Activated naive CD4-positive, alpha-beta T cell treated with Interleukin-2 at 50 U/mL for 16 hours (primary cell): ENCODE results near the gene FBP1.
A peak's percentile ranks its signal among the peaks of the same experiment; 100 is the strongest.
"Not testable (repeated sequence)": the region's sequence is repeated elsewhere in the genome, so short reads cannot be mapped to it uniquely, and the experiment has no call there.

ENCODE experiments used
- DNase-seq: peaks from one replicate; pipeline ENCODE4 v3.0.0-alpha.2; 2020

The FBP1 gene

GRCh38 chr9:94611638-94612068, 27.7 kb downstream of the FBP1 start:
- peak; percentile 42 for DNase-seq

- no peak for DNase-seq
Measured at GRCh38 chr9:94610181-94610606, 29.1 kb downstream of the FBP1 start.

GRCh38 chr9:94607423-94607691, 32.0 kb downstream of the FBP1 start:
- no peak for DNase-seq

- DNase-seq: no peak
Measured at GRCh38 chr9:94606646-94607422, 32.5 kb downstream of the FBP1 start.

- DNase-seq: peak; percentile 69
Measured at GRCh38 chr9:94603259-94604160, 35.8 kb downstream of the FBP1 start.

GRCh38 chr9:94602666-94603065, 36.7 kb downstream of the FBP1 start:
- no peak for DNase-seq

GRCh38 chr9:94600715-94601114, 38.6 kb downstream of the FBP1 start:
- DNase-seq: no peak

GRCh38 chr9:94600258-94600657, 39.1 kb downstream of the FBP1 start:
- no peak for DNase-seq

- no peak for DNase-seq
Measured at GRCh38 chr9:94599102-94599501, 40.2 kb downstream of the FBP1 start.

- no peak for DNase-seq
Measured at GRCh38 chr9:94593459-94594345, 45.6 kb downstream of the FBP1 start, which contains the start of gene FBP2. Gene FBP2, minus strand, starts transcription at chr9:94593824. Its CDS starts 98 bp downstream, at chr9:94593726.

GRCh38 chr9:94592683-94593082, 46.6 kb downstream of the FBP1 start:
- DNase-seq: not testable (repeated sequence)

GRCh38 chr9:94591876-94592275, 47.4 kb downstream of the FBP1 start:
- no peak for DNase-seq

GRCh38 chr9:94591046-94591545, 48.2 kb downstream of the FBP1 start:
- not testable (repeated sequence) for DNase-seq

GRCh38 chr9:94588681-94589080, 50.6 kb downstream of the FBP1 start:
- no peak for DNase-seq

- DNase-seq: no peak
Measured at GRCh38 chr9:94586814-94587213, 52.5 kb downstream of the FBP1 start.

- no peak for DNase-seq
Measured at GRCh38 chr9:94586316-94586715, 53.0 kb downstream of the FBP1 start.

- no peak for DNase-seq
Measured at GRCh38 chr9:94584555-94584954, 54.8 kb downstream of the FBP1 start.

GRCh38 chr9:94581728-94582127, 57.6 kb downstream of the FBP1 start:
- DNase-seq: no peak

GRCh38 chr9:94577571-94577970, 61.7 kb downstream of the FBP1 start:
- DNase-seq: no peak

GRCh38 chr9:94577036-94577435, 62.3 kb downstream of the FBP1 start:
- no peak for DNase-seq

GRCh38 chr9:94576131-94576530, 63.2 kb downstream of the FBP1 start:
- no peak for DNase-seq

- DNase-seq: no peak
Measured at GRCh38 chr9:94568972-94569712, 70.2 kb downstream of the FBP1 start.
